ENCODE data around the gene SQSTM1.
A peak's percentile ranks its signal among the peaks of the same experiment; 100 is the strongest.
"Not testable (repeated sequence)": the region's sequence is repeated elsewhere in the genome, so short reads cannot be mapped to it uniquely, and the experiment has no call there.

The SQSTM1 gene

DNA sequence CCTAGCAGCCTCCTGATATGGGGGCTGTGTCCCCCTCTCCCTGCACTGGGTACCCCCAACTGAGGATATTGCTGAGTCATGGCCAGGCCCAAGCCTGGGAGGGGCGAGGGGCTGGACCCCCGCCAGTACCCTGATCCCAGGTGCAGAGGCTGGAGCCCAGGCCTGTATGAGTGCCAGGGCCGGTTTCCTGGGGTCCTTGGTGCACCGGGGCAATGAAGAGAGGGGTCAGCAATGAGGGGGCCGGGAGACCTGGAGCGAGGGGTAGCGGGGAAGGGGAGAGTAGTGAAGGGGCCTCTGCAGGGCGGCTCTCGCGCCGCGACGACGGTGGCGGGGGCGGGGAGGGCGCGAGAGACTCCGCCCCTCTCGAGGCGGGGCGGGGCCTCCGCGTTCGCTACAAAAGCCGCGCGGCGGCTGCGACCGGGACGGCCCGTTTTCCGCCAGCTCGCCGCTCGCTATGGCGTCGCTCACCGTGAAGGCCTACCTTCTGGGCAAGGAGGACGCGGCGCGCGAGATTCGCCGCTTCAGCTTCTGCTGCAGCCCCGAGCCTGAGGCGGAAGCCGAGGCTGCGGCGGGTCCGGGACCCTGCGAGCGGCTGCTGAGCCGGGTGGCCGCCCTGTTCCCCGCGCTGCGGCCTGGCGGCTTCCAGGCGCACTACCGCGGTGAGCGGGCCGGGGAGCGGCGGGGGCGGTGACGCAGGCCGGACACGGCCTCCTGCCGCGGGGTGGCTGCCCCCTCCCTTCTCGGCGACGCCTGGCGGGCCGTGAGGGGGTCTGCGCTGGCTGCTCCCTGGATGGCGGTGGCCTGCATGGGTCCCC, at the start of gene SQSTM1:
Gene SQSTM1, plus strand, starts transcription at position 423 of the 815 bp plus-strand sequence. Its CDS starts 32 bp downstream, at position 455.
- DNase-seq: peak; percentile 85

DNA sequence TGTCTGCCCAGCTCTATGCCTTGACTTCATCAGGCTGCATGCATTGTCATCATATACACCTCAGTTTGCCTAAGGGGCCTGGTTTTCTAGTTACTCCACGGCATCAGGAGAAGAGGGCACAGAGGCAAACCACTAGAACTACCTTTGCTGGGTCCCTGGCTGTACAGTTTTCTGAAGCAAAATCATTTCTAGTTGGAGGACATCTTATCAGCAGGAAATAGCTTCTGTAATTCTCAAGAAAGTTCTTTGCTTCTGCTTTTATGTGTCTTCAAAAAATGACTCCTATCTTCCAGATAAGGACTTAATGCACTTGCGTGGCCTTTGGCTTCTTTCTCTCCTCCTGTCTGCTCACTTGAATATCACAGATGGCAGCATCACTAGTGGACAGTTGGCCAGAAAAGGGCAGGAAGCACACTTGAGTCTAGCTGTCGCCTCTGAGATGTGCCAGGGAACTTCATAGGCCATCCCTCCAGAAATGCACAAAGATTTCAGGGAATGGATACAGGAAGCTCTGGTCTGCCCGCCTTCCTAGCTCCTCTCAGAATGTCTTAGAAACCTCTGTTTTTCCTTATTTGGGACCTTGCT, 49.3 kb upstream of the SQSTM1 start:
- no peak for DNase-seq

DNA sequence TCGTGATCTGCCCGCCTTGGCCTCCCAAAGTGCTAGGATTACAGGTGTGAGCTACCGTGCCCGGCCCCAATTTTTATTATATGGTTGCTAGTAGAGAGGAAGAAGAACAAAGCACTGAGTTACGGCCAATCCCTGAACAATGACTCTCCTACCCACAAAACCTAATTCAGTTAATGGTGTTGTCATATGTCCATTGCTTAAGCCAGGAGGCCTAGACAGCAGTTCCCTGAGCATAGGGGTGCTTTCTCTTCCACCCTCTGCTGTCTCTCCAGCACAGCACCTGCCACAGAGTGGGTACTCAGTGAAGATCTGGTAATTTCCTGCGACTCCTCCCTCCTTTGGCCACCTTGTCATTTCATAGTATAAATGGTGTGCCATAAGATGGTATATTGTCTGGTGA, 48.4 kb upstream of the SQSTM1 start:
- no peak for DNase-seq

DNA sequence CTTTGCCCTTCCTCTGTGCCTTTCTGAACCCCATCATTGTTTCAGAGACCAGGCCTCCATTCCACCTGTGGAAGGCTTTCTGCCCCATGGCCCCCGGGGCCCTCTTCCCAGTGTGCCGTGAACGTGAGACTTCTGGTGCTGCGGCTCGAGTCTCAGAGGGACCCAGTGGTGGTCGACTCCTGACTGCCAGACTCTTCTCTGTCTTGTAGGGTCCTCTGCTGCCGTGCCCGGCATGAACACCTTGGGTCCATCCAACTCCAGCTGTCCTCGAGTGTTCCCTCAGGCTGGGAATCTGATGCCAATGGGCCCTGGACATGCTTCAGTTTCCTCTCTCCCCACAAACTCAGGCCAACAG, 47.0 kb upstream of the SQSTM1 start:
- DNase-seq: no peak

DNA sequence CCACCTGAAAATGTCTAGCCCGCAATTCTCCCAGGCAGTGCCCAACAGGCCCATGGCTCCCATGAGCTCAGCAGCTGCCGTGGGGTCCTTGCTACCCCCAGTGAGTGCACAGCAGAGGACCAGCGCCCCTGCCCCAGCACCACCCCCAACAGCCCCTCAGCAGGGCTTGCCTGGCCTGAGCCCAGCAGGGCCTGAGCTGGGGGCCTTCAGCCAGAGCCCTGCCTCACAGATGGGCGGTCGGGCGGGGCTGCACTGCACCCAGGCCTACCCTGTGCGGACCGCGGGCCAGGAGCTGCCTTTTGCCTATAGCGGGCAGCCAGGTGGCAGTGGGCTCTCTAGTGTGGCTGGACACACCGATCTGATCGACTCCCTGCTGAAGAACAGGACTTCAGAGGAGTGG, 46.3 kb upstream of the SQSTM1 start:
- no peak for DNase-seq

DNA sequence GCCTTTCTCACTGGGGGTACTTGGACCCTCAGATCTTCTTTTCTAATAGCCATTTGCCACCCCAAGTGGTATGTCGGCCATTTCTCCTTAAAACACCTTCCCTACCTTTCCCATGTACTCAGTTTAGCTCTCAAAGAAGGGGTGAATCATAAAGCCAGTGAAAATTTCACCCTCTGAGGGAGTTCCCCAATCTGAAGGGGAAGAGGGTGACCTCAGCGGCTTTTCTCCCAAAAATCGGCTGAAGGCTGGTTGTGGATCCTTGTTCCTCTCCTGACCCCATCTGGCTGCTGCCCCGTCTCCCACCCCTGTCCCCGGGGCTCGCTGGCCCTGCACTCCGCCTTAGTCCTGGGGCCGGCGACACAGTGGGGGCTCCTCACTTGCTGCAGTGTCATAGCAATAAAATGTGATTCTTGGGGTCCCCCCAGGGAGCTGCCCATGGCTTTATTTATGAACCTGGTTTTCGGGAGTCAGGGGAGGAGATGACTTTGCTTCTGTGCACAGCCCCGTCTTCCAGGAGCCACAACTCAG, 44.2 kb upstream of the SQSTM1 start:
- no peak for DNase-seq

DNA sequence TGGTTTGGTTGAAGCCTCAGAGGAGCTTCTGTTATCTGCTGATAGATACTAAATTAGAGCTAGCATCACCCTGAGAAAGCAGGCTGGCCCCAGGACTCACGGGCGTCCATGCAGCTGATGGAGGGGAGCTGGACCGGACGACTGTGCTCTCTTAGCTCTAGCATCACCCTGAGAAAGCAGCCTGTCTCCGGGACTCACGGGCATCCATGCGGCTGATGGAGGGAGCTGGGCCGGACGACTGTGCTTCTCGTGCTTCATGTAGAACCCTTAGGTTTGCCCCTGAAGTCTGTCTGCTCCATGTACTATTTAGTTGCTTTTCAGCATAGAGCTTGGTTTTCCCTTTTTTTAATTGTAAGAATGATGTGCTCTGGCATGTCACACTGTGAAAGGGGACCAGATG, 43.2 kb upstream of the SQSTM1 start:
- DNase-seq: no peak

DNA sequence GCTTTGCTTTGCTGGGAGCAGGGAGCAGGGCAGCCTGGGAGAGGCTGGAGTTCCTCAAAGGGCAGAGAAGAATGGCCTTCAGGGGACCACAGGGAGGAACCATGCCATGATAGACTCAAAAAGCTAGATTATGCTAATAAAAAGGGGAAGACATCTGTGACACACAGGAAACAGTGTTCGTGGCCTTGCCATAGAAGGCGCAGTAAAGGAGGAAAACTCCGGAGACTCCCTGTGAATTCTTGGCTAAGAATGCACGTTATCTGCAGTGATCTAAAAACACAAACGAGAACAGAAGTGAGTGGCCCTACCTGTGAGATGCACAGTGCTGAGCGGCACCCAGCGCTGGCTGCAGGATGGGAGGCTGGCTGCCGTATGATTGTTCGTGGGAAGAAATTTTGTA, 42.8 kb upstream of the SQSTM1 start:
- DNase-seq: no peak

DNA sequence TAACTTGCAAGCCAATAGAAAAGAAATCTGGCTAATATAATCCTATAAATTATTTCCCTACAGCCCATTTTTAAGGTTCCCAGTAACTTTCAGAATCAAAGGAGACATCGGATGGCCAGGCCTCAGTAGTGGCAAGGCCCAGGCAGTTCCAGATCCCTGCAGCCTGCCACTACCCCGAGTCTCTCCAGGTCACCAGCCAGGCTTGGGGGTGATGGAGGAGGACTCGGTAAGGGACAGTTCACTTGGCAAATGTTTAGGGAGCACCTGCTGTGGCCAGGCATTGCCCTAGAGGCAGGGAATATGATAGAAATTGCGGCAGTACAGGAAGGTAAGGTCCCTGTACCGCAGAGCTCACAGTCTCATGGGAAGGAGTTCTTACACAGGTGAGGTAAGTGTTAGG, 42.1 kb upstream of the SQSTM1 start:
- DNase-seq: no peak

DNA sequence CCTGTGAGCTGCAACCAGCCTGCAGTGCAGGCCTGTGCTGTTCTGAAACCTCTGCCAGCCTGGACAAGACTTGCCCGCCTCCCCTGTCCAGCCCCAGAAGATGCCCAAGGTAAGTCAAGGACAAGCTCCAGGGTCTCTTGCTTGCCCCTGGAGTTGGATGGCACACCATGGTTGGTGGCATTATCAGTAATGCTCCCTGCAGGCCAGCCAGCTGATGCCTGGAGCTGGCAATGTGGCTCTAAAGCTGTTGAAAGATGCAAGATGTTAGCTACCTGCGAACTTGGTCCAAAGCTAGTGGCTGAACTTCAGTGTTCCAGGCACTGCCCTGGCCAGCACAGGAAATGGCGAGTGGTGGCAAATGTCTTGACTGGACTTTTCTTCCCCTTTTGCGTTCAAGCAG, 40.9 kb upstream of the SQSTM1 start:
- DNase-seq: no peak

DNA sequence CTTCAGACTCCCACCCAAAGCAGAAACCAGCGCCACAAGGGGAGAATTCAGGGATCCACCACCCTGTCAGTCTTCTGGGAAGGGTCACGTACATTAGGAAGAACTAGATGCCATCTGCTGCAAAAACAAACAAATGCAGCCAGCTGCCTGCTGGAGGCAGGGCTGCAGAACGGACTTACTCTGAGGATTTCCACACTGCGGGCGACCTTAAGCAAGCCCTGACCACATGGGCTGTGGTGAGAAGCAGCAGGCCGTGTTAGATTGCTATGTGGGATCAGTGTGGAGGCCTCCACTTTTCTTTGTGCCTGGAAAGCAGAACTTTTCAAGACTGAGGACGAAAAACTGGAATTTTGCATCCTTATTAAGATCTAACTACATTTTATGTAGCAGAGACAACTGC, 40.3 kb upstream of the SQSTM1 start:
- no peak for DNase-seq

DNA sequence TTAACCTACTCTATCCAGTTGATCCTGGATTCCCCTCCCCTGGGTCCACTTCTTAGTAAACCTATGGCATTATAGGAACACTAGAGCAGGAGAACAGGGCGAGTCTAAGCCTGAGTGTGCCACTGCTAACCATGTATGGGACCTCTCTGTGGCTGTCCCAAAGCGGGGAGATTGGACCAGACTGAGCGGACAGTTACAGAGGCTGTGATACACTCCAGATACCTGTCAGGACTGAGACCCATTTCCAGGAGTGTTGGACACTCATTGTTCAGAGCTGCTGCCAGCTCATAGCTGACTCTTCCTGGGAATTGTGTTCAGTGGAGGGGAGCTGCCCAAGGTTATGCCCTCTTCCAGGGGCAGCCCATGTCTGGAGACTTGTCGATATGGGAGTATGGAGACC, 38.9 kb upstream of the SQSTM1 start:
- DNase-seq: no peak

DNA sequence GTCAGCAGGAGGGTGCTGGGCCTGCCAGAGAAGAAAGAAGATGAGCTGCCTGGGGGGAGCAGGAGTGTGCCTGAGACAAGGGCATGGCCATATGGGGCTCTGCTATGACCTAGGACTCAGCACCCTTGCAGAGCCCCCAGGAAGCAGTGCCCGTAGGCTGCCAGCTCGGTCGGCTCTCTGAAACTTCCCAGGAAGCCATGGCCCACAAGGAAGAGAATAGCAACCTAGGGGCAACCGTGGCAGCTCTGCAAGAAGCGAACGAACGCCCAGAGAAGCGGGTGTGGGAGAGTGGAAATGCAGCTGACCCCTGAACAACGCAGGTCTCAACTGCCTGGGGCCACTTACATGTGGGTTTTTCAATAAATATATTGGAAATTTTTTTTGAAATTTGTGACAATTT, 37.6 kb upstream of the SQSTM1 start:
- no peak for DNase-seq

DNA sequence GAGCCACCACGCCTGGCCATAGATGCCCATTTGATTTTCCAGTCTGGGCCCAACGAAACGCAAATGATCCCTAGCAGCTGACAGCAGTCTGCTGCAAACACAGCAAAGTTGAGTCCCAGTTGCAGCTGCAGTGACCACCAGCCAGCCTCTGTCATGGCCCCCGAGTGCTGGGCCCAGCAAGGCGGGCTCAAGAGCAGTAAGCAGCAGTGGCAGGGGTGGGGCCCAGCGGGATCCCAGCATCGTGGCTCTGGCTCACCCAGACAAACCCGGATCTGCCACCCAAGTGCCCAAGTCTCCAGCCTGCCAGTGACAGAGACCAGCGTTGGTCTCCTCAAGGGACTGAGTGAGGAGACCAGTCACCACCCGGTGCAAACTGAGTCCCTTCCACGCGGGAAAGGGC, 33.8 kb upstream of the SQSTM1 start:
- DNase-seq: no peak

DNA sequence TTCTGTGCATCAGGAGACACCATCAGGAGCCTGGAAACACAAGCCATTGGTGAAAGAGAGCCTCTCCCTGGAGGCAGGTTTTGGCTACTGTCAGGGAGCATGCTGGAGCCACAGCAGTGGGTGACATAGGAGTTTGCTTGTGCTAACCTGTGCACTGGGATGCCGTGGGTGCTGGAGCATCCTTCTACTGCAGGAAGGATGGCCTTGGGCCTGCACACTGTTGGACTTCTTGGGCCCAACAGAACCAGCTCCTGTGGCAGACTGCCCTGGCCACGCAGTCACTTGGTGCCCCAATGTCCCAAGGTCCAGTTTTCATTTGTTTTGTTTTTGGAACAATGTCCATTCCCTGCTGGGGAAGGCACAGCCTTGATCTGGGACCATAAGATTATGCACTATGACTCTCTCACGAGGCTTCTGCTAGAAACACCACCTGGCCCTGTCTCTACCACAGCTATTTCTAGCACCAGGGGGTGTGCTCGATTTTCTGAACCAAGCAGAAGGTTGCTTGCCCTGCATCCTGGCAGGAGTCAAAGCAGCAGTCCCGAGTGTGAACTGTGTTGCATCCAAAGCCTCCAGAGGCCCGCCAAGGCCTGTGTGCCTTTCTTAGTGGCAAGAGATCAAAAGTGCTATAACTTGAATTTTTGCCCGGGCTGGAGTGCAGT, 32.4 kb upstream of the SQSTM1 start:
- no peak for DNase-seq

DNA sequence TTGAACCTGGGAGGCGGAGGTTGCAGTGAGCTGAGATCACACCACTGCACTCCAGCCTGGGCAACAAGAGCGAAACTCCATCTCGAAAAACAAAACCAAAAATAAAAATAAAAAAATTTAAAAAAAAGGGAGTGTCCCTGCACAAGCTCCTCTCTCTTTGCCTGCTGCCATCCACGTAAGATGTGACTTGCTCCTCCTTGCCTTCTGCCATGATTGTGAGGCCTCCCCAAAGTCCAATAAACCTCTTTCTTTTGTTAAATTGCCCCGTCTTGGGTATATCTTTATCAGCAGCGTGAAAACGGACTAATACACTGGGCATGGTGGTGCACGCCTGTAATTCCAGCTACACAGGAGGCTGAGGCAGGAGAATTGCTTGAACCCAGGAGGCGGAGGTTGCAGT, 31.4 kb upstream of the SQSTM1 start:
- not testable (repeated sequence) for DNase-seq

DNA sequence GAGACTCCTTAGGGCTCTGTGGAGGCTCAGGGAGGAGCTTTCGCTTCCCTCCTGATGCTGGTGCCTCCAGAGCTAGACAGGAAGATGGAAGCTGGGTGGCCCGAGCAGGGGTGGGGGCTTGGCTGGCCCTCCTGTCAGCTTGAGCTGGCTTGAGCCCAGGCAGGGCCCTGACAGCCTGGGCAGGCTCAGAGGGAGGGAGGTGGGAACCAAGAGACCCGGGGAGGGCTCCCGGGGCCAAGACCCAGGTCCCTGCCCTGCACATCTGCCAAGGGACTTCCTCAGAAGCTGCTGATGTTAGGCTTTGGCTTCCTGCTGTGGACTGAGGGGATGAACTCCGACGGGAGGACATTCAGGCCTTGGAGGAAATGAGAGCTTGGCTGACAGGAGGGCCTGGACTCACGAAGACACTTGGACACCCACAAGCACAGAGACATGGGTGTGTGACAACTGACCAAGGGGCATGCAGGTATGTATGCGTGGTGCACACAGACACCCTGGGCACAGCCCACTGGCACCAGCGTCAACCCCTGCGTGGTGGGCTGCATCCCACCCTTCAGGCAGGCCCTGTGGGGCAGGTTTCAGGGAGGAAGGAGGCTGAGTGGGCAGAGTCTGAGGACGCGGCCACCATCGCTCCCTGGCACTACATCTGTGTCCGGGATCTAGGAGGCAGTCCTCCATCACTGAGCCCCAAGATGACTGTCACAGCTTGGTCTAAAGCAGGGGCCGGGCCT, 28.7 kb upstream of the SQSTM1 start:
- no peak for DNase-seq

DNA sequence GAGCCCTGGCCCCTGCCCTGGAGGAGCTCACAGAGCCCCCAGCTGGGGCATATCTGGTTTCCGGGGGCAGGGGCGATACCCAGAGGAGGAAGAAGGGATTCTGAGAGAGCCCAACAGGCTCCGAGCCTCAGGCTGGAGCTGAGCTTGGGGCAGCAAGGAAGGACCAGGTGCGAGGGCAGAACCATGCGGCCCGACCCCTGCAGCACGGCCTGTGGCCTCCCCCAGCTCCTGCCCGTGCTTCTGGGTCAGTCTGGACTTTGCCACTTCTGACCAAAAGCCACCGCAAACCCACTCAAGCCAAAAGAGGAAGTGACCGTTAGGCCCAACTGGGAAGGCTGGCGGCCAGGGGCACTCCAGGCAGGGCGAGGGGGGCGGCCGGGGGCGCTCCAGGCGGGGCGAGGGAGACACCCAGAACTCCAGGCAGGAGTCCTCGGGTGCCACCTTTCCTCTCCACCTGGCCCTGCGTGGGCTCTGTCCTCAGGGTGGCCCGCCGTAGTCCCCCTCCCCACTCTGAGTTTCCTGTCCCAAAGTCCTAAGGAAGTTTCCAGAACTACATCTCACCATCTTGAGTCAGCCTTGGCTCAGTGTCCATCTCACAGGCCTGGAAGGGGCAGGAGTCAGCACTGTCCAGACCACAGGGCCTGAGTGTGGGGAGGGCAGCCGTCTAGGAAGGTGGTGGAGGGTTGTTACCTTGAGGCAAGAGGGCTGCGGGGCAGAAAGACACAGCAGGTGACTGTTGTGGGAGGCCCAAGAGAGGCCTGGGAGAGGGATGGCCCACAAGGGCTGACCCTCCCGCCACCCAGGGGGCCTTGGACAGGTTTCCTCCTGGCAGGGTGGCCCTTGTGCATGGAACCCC, 27.9 kb upstream of the SQSTM1 start:
- no peak for DNase-seq

DNA sequence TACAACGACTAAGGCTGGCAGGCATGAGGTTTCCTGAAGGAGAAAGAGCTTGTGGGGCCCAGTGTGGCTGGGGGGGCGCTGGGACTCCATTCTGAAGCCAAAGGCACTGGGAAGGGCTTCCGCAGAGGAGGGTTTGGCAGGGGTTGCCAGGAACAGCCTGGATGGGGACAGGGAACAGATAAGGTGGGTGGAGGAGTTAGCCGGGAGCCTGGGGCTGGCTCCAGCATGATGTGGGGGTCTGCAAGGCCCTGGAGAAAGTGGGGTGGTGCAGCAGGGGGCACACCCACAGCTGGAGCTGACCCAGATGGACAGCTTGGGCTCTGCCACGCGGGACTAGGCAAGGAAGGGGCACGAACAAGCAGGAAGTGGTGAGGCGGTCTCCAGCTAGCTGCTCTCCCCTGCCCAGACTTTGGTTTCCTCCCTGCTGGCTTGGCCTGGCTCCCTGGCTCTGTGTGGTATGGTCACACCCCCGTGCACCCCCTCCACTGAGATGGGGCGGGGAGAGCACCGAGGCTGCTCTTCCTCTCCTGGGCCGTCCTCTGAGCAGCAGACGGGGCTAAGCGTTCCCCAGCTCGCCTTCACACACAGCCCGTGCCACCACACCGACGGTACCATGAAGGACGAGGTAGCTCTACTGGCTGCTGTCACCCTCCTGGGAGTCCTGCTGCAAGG, 27.1 kb upstream of the SQSTM1 start, which contains the start of gene LTC4S:
Gene LTC4S, plus strand, starts transcription at position 519 of the 672 bp plus-strand sequence. Its CDS starts 95 bp downstream, at position 614.
- no peak for DNase-seq

DNA sequence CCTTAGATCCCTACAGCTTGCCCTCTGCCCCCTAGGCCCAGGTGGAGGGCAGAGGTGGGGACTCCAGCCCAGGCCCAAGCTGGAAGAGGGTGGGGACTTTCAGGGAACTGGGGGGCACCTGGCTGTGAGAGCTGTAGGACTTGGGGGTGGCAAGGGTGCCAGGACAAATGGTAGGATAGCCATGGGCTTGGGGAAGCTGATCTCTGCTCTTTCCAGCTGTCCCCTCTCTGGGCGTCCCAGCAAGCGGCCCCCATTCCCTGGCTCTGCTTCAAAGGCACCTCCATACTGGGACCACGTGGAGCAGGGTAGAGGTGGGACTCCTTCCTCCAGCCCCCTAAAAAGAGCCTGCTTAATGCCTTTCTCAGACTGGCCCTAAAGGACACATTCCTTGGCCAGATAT, 26.5 kb upstream of the SQSTM1 start:
- no peak for DNase-seq

DNA sequence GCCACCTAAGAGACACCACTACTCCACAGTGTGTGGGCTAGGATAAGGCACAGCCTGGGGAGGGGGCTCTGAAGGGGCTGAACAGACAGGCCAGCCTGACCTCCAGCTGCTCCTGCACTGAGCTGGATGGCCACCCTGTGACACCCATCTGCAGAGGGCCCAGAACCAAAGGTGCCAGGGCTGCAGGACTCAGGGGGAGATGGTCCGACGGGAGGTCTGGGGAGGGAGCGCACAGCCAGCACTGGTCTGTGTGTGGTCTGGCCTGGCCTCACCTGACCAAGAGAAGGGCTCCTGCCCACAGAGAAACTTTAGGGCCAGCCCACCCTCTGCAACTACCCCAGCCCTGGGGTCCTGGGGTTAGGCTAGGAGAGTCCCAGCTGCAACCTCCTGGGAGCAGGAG, 26.1 kb upstream of the SQSTM1 start:
- no peak for DNase-seq

Measured in NCI-H345 (cell line).